Endothelial cell of umbilical vein (primary cell): ENCODE data around the gene TRPC3. TPM values are rescaled to one million over a fixed set of nuclear protein-coding genes. Genes with fewer than 3 reads are reported as not detected.

Experiments
- BruUV-seq: library from RNA; stranded (reverse); fragments of 400-500 nt; replicated peaks from 2 replicates; lab custom pipeline; 2021; lab: Mats Ljungman, UMichigan
- CTCF ChIA-PET: fragments of 300-600, 350-600 bp; sonication (Branson Sonifier 250); formaldehyde crosslinking; loops from one replicate; lab custom pipeline; 2021; ENCODE audit warnings: antibody characterized with exemption, inconsistent platforms; lab: Charles Lee
- POLR2A ChIA-PET: fragments of 300-600, 350-600 bp; sonication (Branson Sonifier 250); formaldehyde crosslinking; loops from one replicate; lab custom pipeline; 2021; ENCODE audit warnings: antibody characterized with exemption, inconsistent platforms; lab: Charles Lee
- DNase-seq: peaks from one replicate; pipeline ENCODE4 v3.0.0-alpha.2; 2011; ENCODE audit warnings: low read depth, low spot score
- FAIRE-seq: peaks from 2 replicates; lab custom pipeline; 2011; peaks lifted over from hg19 to GRCh38; lab: Jason Lieb, UNC
- H2AFZ ChIP-seq: 2 replicates; pipeline ENCODE4 v1.6.0; 2012; ENCODE audit warnings: low read depth, low read length, control low read depth, inconsistent platforms
- H3K27ac ChIP-seq: 2 replicates; pipeline ENCODE4 v1.5.1; 2011; ENCODE audit warnings: low read depth, mild to moderate bottlenecking, control low read depth, low read length, moderate library complexity; ENCODE audit not compliant: insufficient read depth
- H3K27me3 ChIP-seq, 2 experiments: 2 replicates each; pipeline versions ENCODE4 v1.6.0 to v1.6.1; 2011; ENCODE audit warnings: low read length in 2 of 2, mixed read lengths in 1 of 2; ENCODE audit not compliant: control insufficient read depth in 2 of 2, insufficient read depth in 2 of 2
- H3K36me3 ChIP-seq, 2 experiments: 2 replicates in 1 of 2; 3 replicates in 1 of 2; pipeline ENCODE4 v1.5.1; 2011; ENCODE audit warnings: low read length in 2 of 2, mild to moderate bottlenecking in 1 of 2, moderate library complexity in 1 of 2; ENCODE audit not compliant: control insufficient read depth in 2 of 2, insufficient read depth in 2 of 2; ENCODE audit errors: extremely low read depth in 1 of 2
- H3K4me1 ChIP-seq: 3 replicates; pipeline ENCODE4 v1.5.1; 2011; ENCODE audit warnings: mild to moderate bottlenecking, low read length; ENCODE audit not compliant: control insufficient read depth, insufficient read depth; ENCODE audit errors: extremely low read depth
- H3K4me2 ChIP-seq: 2 replicates; pipeline ENCODE4 v1.6.1; 2011; ENCODE audit warnings: low read length, control low read depth, mixed read lengths; ENCODE audit not compliant: insufficient read depth
- H3K4me3 ChIP-seq, 3 experiments: fragments of 200-600 bp in 1 of 3; sonication (generic), shearing (Covaris generic) in 1 of 3; replicated peaks in 1 of 3; 2 replicates each; pipeline ENCODE4 v1.5.1; 2011 to 2016; ENCODE audit warnings: control low read depth in 3 of 3, low read length in 3 of 3, mild to moderate bottlenecking in 2 of 3, inconsistent platforms in 1 of 3, low read depth in 1 of 3, moderate library complexity in 1 of 3; ENCODE audit not compliant: insufficient read depth in 1 of 3
- H3K79me2 ChIP-seq: 2 replicates; pipeline ENCODE4 v1.6.0; 2012; ENCODE audit warnings: low read length, inconsistent platforms; ENCODE audit not compliant: control insufficient read depth, insufficient read depth
- H3K9ac ChIP-seq: replicated peaks from 2 replicates; pipeline ENCODE3; 2011; ENCODE audit warnings: low read length, control low read depth; ENCODE audit not compliant: insufficient read depth; ENCODE audit errors: extremely low read depth
- H3K9me1 ChIP-seq: replicated peaks from 3 replicates; pipeline ENCODE4 v1.6.0; 2011; ENCODE audit warnings: mild to moderate bottlenecking, low read length; ENCODE audit not compliant: control insufficient read depth, insufficient read depth; ENCODE audit errors: extremely low read depth
- H3K9me3 ChIP-seq: replicated peaks from 2 replicates; pipeline ENCODE4 v1.5.1; 2012; ENCODE audit warnings: low read length, inconsistent platforms; ENCODE audit not compliant: control insufficient read depth, insufficient read depth
- H4K20me1 ChIP-seq: replicated peaks from 2 replicates; pipeline ENCODE3; 2011; ENCODE audit warnings: mild to moderate bottlenecking, low read length; ENCODE audit not compliant: control insufficient read depth, insufficient read depth; ENCODE audit errors: extremely low read depth
- EZH2 ChIP-seq: IDR thresholded peaks from 2 replicates; pipeline ENCODE4 v1.6.1; 2012; ENCODE audit warnings: borderline replicate concordance, low read depth, mild to moderate bottlenecking, moderate library complexity, low read length, inconsistent platforms; ENCODE audit not compliant: severe bottlenecking
- FOS ChIP-seq: IDR thresholded peaks from 2 replicates; pipeline ENCODE4 v1.6.1; 2011; ENCODE audit warnings: mild to moderate bottlenecking, low read length, moderate library complexity, borderline replicate concordance; ENCODE audit not compliant: insufficient read depth
- GATA2 ChIP-seq: IDR thresholded peaks from 2 replicates; pipeline ENCODE4 v1.7.0; 2011; ENCODE audit warnings: low read depth, mild to moderate bottlenecking, moderate library complexity, mixed read lengths, low read length; ENCODE audit not compliant: insufficient read length, insufficient read depth
- JUN ChIP-seq: IDR thresholded peaks from 2 replicates; pipeline ENCODE4 v1.6.1; 2011; ENCODE audit warnings: borderline replicate concordance, low read depth; ENCODE audit not compliant: insufficient read length, insufficient read depth
- MAX ChIP-seq: IDR thresholded peaks from 2 replicates; pipeline ENCODE4 v1.6.1; 2011; ENCODE audit not compliant: insufficient read depth, insufficient read length
- MYC ChIP-seq: IDR thresholded peaks from one replicate; pipeline ENCODE4 v1.6.1; 2011; ENCODE audit warnings: mild to moderate bottlenecking, low read depth, low read length
- POLR2A ChIP-seq: IDR thresholded peaks from 2 replicates; pipeline ENCODE4 v1.6.1; 2012; ENCODE audit warnings: low read depth, mild to moderate bottlenecking, control low read depth, low read length
- POLR2AphosphoS5 ChIP-seq: IDR thresholded peaks from 2 replicates; pipeline ENCODE4 v1.6.1; 2012; ENCODE audit warnings: low read depth, mild to moderate bottlenecking, control low read depth, low read length, moderate library complexity; ENCODE audit not compliant: insufficient read depth
- dilution Hi-C: fragments of 300-500 bp; cut with MboI; formaldehyde crosslinking; loops from one replicate; pipeline ENCODE4 v1.15.0; 2019; ENCODE audit warnings: low sequenced_read_pairs; ENCODE audit not compliant: extremely low pct_ligation_motif_present
- intact Hi-C: fragments of 100-400 bp; cut with micrococcal nuclease; formaldehyde crosslinking; loops from one replicate; pipeline ENCODE4 v1.10.0; 2022
- polyA plus RNA-seq, 4 experiments: library from polyadenylated mRNA; depleted of rRNA in 3 of 4; stranded (reverse) in 3 of 4; unstranded in 1 of 4; fragments of >200 nt; gene quantifications; 2 replicates each; pipeline versions ENCODE4 v1.2.1 to v1.2.3, GENCODE V29; 2011 to 2012; ENCODE audit warnings: missing spikeins in 1 of 4
- total RNA-seq: library from RNA; stranded (reverse); gene quantifications from 2 replicates; pipeline ENCODE4 v1.2.3, GENCODE V29; 2021
- TF ChIP-seq, protein P1 (sequence below), 2 donors: IDR thresholded peaks; 1 replicate in 1 of 2; 2 replicates in 1 of 2; pipeline ENCODE4 v1.5.1; 2011; ENCODE audit warnings: low read length in 2 of 2, mild to moderate bottlenecking in 2 of 2, moderate library complexity in 2 of 2, control low read depth in 1 of 2, inconsistent platforms in 1 of 2, low read depth in 1 of 2; ENCODE audit not compliant: insufficient read depth in 1 of 2; ENCODE audit errors: extremely low read depth in 1 of 2

TRPC3 gene
- total and polyA plus RNA-seq, 2 donors (not counting 3 experiments of a cell fraction or from before 2014, with no cell fraction given), result not detected

- H3K36me3 ChIP-seq, result no peaks in the 10 kb centered on the region
- H3K4me1 ChIP-seq, result no peaks in the 10 kb centered on the region
- H3K9me3 ChIP-seq, result no peaks in the 10 kb centered on the region
- dilution Hi-C loops (no loop called here), intact Hi-C loops (no loop called here)
- H3K27ac ChIP-seq, result no peak overlapping the region
- H3K27me3 ChIP-seq, result peaks cover 7 to 41% of the 10 kb centered on the region in 2 experiments
- no peak for TF ChIP-seq JUN
- no peak for TF ChIP-seq FOS
- ChIA-PET CTCF (interaction anchor here (1.0 to 2.2 kb wide), 4 partner anchors 9 to 700 kb away, joined by 3 to 10 read pairs (median 3); no protein-coding TSS in a partner anchor), POLR2A (no interaction called here)
- no peak overlapping the region for H3K9ac ChIP-seq
- no peak overlapping the region for H2AFZ ChIP-seq
- no peak overlapping the region for H3K4me2 ChIP-seq
- no peaks in the 10 kb centered on the region for H3K79me2 ChIP-seq
- no TSS peak for BruUV-seq
- DNase-seq, result no peak
- no peaks in the 10 kb centered on the region for H4K20me1 ChIP-seq
- no peaks in the 10 kb centered on the region for H3K9me1 ChIP-seq
- no peak for FAIRE-seq
- H3K4me3 ChIP-seq, result no peak overlapping the region
Measured at GRCh38 chr4:121877041-121877773, 74.7 kb downstream of the TRPC3 start.

DNA sequence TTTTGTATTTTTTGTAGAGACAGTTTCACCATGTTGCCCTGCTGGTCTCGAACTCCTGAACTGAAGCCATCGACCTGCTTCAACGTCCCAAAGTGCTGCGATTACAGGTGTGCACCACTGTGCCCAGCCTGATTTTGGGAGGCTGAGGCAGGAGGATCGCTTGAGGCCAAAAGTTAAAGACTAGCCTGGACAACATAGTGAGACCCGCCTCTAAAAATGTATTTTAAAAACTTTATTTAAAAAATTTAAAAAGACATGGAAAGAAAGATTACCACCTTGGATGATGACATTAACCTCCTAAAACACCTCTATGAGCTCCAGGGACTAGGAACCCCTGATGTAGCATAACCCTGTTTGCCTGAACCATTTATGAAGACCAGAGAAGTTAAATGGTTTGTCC lies 75.8 kb downstream of the TRPC3 start:
- Histone ChIP-seq H3K36me3 (no peaks in the 10 kb centered on the region), H3K4me3 (no peak overlapping the region), H4K20me1 (no peaks in the 10 kb centered on the region), H3K9me1 (no peaks in the 10 kb centered on the region), H3K4me1 (no peaks in the 10 kb centered on the region), H3K9ac (no peak overlapping the region), H2AFZ (no peak overlapping the region), H3K4me2 (no peak overlapping the region), H3K9me3 (no peaks in the 10 kb centered on the region), H3K27ac (no peak overlapping the region), H3K27me3 (peaks cover 7 to 32% of the 10 kb centered on the region in 2 experiments), H3K79me2 (no peaks in the 10 kb centered on the region)
- intact Hi-C loops, result no loop called here
- no peak for TF ChIP-seq MAX
- no peak for TF ChIP-seq POLR2AphosphoS5
- no peak for TF ChIP-seq POLR2A
- no peak for TF ChIP-seq MYC
- no peak for TF ChIP-seq EZH2
- TF ChIP-seq, protein P1, sequence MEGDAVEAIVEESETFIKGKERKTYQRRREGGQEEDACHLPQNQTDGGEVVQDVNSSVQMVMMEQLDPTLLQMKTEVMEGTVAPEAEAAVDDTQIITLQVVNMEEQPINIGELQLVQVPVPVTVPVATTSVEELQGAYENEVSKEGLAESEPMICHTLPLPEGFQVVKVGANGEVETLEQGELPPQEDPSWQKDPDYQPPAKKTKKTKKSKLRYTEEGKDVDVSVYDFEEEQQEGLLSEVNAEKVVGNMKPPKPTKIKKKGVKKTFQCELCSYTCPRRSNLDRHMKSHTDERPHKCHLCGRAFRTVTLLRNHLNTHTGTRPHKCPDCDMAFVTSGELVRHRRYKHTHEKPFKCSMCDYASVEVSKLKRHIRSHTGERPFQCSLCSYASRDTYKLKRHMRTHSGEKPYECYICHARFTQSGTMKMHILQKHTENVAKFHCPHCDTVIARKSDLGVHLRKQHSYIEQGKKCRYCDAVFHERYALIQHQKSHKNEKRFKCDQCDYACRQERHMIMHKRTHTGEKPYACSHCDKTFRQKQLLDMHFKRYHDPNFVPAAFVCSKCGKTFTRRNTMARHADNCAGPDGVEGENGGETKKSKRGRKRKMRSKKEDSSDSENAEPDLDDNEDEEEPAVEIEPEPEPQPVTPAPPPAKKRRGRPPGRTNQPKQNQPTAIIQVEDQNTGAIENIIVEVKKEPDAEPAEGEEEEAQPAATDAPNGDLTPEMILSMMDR (IDR thresholded peaks at IDR 0.05; ENCODE audit: extremely low read depth in 1 of 2, insufficient read depth in 1 of 2, low read depth in 1 of 2, low read length in 2 of 2), result no peak
- TF ChIP-seq JUN, result no peak
- TF ChIP-seq FOS, result no peak
- no peak for TF ChIP-seq GATA2
- ChIA-PET CTCF (no interaction called here), POLR2A (no interaction called here)
- FAIRE-seq, result no peak
- dilution Hi-C loops, result no loop called here
- DNase-seq, result no peak
- BruUV-seq, result no TSS peak
